Dendritic cell treated with granulocyte-macrophage colony-stimulating factor and Interleukin-4, amounts not matched to agents 40 ng/mL and 50 ng/mL, for 4 days (primary cell): Measurements from ENCODE around the gene RALBP1.

ENCODE experiments used
- H3K27ac Mint-ChIP-seq: one replicate; pipeline ENCODE4 v1.8.0; 2022; ENCODE audit warnings: mild to moderate bottlenecking, mixed read lengths
- H3K27me3 Mint-ChIP-seq: one replicate; pipeline ENCODE4 v1.8.0; 2022; ENCODE audit warnings: mild to moderate bottlenecking, mixed read lengths
- H3K36me3 Mint-ChIP-seq: one replicate; pipeline ENCODE4 v1.8.0; 2022; ENCODE audit warnings: low read depth, mixed read lengths
- H3K4me1 Mint-ChIP-seq: one replicate; pipeline ENCODE4 v1.8.0; 2022; ENCODE audit warnings: low read depth, mixed read lengths
- H3K4me3 Mint-ChIP-seq: one replicate; pipeline ENCODE4 v1.8.0; 2022; ENCODE audit warnings: mild to moderate bottlenecking, moderate library complexity, mixed read lengths
- H3K9me3 Mint-ChIP-seq: one replicate; pipeline ENCODE4 v1.8.0; 2022; ENCODE audit warnings: mixed read lengths
- intact Hi-C: fragments of 100-400 bp; cut with micrococcal nuclease; formaldehyde crosslinking; loops from one replicate; pipeline ENCODE4 v1.15.0; 2022

RALBP1 gene

GRCh38 chr18:9558387-9559064 lies 83.2 kb downstream of the RALBP1 start:
- H3K27me3 Mint-ChIP-seq = no peaks in the 10 kb centered on the region
- H3K4me1 Mint-ChIP-seq = peaks cover 52% of the 10 kb centered on the region
- peak overlapping the region; percentile 15 for H3K4me3 Mint-ChIP-seq
- intact Hi-C loops = no loop called here
- H3K36me3 Mint-ChIP-seq = peaks cover 86% of the 10 kb centered on the region
- H3K9me3 Mint-ChIP-seq = no peaks in the 10 kb centered on the region
- peak overlapping the region; percentile 85 for H3K27ac Mint-ChIP-seq

DNA sequence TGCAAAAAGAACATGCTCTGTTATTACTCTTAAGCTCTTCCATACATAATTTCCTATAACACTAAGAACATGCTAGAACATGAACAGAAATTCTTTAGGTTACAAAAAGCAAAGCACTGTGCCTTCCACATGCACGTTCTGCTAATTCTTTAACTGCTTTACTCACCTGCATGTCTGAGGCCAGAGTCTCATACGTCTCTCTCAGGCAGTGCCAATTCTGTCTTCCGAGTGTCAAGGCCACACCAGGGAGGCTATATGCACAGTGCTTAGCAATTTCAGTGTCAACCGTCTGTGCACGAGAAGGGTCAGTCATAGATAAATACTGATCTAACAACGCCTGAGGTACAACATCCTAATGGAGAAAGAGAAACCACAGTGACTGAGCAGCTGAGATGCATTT lies 83.9 kb downstream of the RALBP1 start:
- no peaks in the 10 kb centered on the region for H3K27me3 Mint-ChIP-seq
- H3K36me3 Mint-ChIP-seq = peaks cover 78% of the 10 kb centered on the region
- H3K27ac Mint-ChIP-seq = no peak overlapping the region
- no peak overlapping the region for H3K4me3 Mint-ChIP-seq
- peaks cover 58% of the 10 kb centered on the region for H3K4me1 Mint-ChIP-seq
- no peaks in the 10 kb centered on the region for H3K9me3 Mint-ChIP-seq
- intact Hi-C loops = no loop called here

DNA sequence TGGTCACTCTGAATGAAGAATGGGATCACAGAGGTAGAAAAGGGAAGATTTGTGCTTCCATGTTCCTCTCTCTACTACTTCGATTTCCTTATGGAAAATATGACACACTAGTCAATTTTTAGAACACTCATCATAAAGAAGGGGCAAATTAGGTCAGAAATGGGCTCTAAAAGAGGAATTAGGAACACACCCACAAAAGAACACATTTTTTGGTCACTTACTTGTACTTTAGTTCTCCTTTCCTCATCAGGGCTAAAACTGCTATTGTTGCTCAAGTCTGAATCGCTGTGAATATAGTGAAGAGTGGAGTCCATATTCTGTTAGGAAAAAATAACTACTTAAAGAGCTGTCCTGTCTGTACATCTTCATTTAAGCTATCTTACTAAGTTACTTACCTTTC lies 86.4 kb downstream of the RALBP1 start:
- H3K27me3 Mint-ChIP-seq = no peaks in the 10 kb centered on the region
- H3K4me1 Mint-ChIP-seq = peaks cover 70% of the 10 kb centered on the region
- peak overlapping the region; percentile 71 for H3K27ac Mint-ChIP-seq
- no peak overlapping the region for H3K4me3 Mint-ChIP-seq
- intact Hi-C loops = no loop called here
- H3K9me3 Mint-ChIP-seq = no peaks in the 10 kb centered on the region
- H3K36me3 Mint-ChIP-seq = peaks cover 72% of the 10 kb centered on the region

DNA sequence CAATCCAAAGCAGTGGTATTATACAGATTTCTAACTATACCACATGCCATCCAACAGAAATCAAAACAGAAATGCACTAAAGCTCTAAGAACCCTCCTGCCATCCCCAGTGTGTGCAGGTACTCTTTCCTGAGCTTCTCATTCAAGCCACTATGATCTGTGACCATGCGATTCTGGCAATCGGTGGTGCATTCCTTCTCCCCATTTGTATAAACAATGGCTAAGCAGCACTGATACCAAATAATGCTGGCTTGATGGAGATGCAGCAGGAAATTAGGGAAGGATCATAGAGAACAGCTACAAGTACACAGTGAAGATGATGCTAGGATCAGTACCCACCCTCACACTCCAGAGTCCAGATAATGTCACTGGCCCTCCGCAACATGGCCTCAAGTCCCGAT lies 87.3 kb downstream of the RALBP1 start:
- Mint-ChIP-seq H3K4me1 (peaks cover 68% of the 10 kb centered on the region), H3K4me3 (peak overlapping the region; percentile 30), H3K27me3 (no peaks in the 10 kb centered on the region), H3K9me3 (no peaks in the 10 kb centered on the region), H3K27ac (peak overlapping the region; percentile 71), H3K36me3 (peaks cover 72% of the 10 kb centered on the region)
- intact Hi-C loops = no loop called here

- Mint-ChIP-seq H3K4me1 (peaks cover 60% of the 10 kb centered on the region), H3K36me3 (peaks cover 69% of the 10 kb centered on the region), H3K4me3 (no peak overlapping the region), H3K9me3 (no peaks in the 10 kb centered on the region), H3K27me3 (no peaks in the 10 kb centered on the region), H3K27ac (peak overlapping the region; percentile 71)
- intact Hi-C loops = no loop called here
Observed at GRCh38 chr18:9563331-9563730, 88.0 kb downstream of the RALBP1 start.

- H3K27me3 Mint-ChIP-seq = no peaks in the 10 kb centered on the region
- H3K36me3 Mint-ChIP-seq = peaks cover 62% of the 10 kb centered on the region
- intact Hi-C loops = no loop called here
- H3K4me1 Mint-ChIP-seq = peaks cover 46% of the 10 kb centered on the region
- no peak overlapping the region for H3K4me3 Mint-ChIP-seq
- H3K27ac Mint-ChIP-seq = peak overlapping the region; percentile 19
- H3K9me3 Mint-ChIP-seq = no peaks in the 10 kb centered on the region
Observed at GRCh38 chr18:9565407-9565806, 90.1 kb downstream of the RALBP1 start.

DNA sequence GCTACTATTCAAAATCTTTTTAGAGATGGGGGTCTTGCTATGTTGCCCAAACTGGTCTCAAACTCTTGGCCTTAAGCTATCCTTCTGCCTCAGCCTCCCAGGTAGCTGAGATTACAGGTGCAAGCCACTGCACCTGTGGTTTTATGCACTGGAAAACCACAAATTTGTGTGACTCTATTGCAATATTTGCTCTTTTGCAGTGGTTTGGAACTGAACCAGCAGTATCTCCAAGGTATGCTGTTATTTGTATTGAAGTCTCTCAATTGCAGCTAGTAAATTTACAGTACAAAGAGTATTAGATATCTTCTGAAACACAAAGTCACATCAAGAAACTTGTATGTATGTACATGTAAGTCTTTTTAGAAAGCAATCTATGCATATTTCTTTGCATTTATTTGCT lies 92.9 kb downstream of the RALBP1 start:
- H3K27ac Mint-ChIP-seq = no peak overlapping the region
- H3K4me1 Mint-ChIP-seq = peaks cover 21% of the 10 kb centered on the region
- no peaks in the 10 kb centered on the region for H3K27me3 Mint-ChIP-seq
- intact Hi-C loops = no loop called here
- H3K36me3 Mint-ChIP-seq = peaks cover 59% of the 10 kb centered on the region
- H3K9me3 Mint-ChIP-seq = no peaks in the 10 kb centered on the region
- H3K4me3 Mint-ChIP-seq = no peak overlapping the region

GRCh38 chr18:9569178-9569577 lies 93.9 kb downstream of the RALBP1 start:
- intact Hi-C loops = no loop called here
- Mint-ChIP-seq H3K4me1 (peaks cover 11% of the 10 kb centered on the region), H3K36me3 (peaks cover 59% of the 10 kb centered on the region)

DNA sequence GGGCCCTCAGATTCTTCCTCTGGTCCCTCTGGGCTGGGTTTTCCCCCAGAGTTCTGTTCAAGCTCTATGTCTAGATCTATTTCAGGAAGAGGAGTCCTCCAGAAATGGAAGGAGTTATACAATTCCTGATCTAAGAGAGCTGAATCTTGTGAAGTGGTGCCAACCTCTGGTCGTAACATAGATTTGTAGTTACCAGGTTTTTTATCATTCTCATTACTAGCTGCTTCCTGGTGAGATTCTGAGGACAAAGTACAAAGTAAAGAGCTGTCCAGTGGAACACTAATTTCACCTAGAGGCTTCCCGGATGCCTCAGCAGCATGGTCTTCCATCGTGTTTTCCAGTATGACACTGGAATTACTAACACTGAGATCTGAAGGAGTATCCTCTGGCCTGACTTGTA lies 94.9 kb downstream of the RALBP1 start:
- H3K27ac Mint-ChIP-seq = peak overlapping the region; percentile 45
- peaks cover 4% of the 10 kb centered on the region for H3K4me1 Mint-ChIP-seq
- peaks cover 58% of the 10 kb centered on the region for H3K36me3 Mint-ChIP-seq
- H3K27me3 Mint-ChIP-seq = no peaks in the 10 kb centered on the region
- H3K9me3 Mint-ChIP-seq = no peaks in the 10 kb centered on the region
- no peak overlapping the region for H3K4me3 Mint-ChIP-seq
- intact Hi-C loops = no loop called here

More at GRCh38 chr18:9569178-9569577, 93.9 kb downstream of the RALBP1 start:
- Mint-ChIP-seq H3K27me3 (no peaks in the 10 kb centered on the region), H3K4me3 (no peak overlapping the region), H3K27ac (no peak overlapping the region), H3K9me3 (no peaks in the 10 kb centered on the region)

GRCh38 chr18:9571546-9571945 lies 96.2 kb downstream of the RALBP1 start:
- Mint-ChIP-seq H3K27me3 (no peaks in the 10 kb centered on the region), H3K36me3 (peaks cover 56% of the 10 kb centered on the region), H3K27ac (no peak overlapping the region), H3K4me3 (no peak overlapping the region), H3K4me1 (peaks cover 4% of the 10 kb centered on the region), H3K9me3 (no peaks in the 10 kb centered on the region)
- intact Hi-C loops = no loop called here

DNA sequence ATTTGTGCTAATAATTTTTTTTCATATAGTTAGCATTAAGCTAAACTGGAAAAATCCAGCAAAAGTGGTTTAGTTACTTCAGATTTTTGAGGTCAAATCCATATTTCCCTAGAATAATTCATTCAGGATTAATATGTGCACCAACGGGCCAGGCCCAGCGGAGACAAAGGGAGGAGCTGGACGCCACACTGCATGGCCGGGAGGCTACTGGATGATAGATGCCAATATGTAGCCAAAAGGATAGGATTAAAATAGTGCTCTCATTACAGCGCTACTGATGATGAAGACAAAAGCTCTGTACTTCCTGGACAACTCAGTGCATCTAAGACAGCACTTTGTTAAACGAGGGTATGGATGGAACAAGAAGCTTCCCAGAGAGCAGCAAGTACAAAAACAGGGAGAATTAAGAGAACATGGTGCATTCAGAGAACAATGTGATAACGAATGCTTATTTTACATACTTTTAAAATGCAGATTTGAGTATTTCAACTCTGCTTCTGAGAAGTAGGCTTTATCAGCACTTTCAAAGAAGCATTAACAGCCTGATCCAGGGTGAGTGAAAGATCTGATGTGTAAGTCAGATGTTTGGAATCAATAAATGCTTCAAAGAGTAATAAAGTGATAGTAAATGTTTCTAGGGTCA lies 99.3 kb downstream of the RALBP1 start:
- H3K9me3 Mint-ChIP-seq = no peaks in the 10 kb centered on the region
- intact Hi-C loops = no loop called here

DNA sequence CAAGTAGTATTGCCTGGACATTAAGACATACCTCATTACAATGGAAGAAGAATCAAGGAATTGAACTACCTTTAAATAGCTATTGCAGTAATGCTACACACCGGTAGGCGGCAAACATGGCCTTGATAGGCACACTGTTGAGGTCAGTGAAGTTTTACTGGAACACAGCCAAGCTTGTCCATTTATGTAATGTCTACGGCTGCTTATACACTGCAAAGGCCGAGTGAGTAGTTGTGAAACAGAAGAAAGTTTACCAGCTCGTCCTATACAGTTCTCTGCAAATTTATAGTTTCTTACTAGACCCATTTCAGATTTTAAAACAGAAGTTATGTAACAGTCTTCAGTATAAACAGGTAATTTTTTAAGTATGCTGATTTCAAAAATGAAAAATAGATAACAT lies 100.2 kb downstream of the RALBP1 start:
- Mint-ChIP-seq H3K4me1 (peaks cover 4% of the 10 kb centered on the region), H3K9me3 (no peaks in the 10 kb centered on the region), H3K27me3 (no peaks in the 10 kb centered on the region), H3K36me3 (peaks cover 52% of the 10 kb centered on the region), H3K4me3 (no peak overlapping the region), H3K27ac (no peak overlapping the region)
- intact Hi-C loops = no loop called here

More for the DNA sequence above, 99.3 kb downstream of the RALBP1 start:
- H3K4me3 Mint-ChIP-seq = no peak overlapping the region
- H3K27me3 Mint-ChIP-seq = no peaks in the 10 kb centered on the region
- peaks cover 54% of the 10 kb centered on the region for H3K36me3 Mint-ChIP-seq
- peaks cover 4% of the 10 kb centered on the region for H3K4me1 Mint-ChIP-seq
- H3K27ac Mint-ChIP-seq = no peak overlapping the region

DNA sequence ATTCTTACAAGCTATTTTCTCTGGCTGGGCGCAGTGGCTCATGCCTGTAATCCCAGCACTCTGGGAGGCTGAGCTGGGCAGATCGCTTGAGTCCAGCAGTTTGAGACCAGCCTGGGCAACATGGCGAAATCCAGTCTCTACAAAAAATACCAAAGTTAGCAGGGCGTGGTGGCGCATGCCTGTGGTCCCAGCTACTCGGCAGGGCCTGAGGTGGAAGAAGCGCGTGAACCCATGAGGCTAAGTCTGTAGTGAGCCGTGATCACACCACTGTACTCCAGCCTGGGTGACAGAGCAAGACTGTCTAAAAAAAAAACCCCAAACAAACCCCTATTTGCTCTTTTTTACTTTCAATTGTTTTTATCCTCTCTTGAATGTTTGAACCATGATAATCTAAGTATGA lies 102.0 kb downstream of the RALBP1 start:
- peaks cover 57% of the 10 kb centered on the region for H3K36me3 Mint-ChIP-seq
- intact Hi-C loops = no loop called here
- peaks cover 4% of the 10 kb centered on the region for H3K4me1 Mint-ChIP-seq
- peaks cover 5% of the 10 kb centered on the region for H3K9me3 Mint-ChIP-seq
- no peaks in the 10 kb centered on the region for H3K27me3 Mint-ChIP-seq
- H3K27ac Mint-ChIP-seq = no peak overlapping the region
- H3K4me3 Mint-ChIP-seq = no peak overlapping the region

- peaks cover 4% of the 10 kb centered on the region for H3K4me1 Mint-ChIP-seq
- intact Hi-C loops = no loop called here
- H3K27ac Mint-ChIP-seq = no peak overlapping the region
- H3K36me3 Mint-ChIP-seq = peaks cover 64% of the 10 kb centered on the region
- H3K27me3 Mint-ChIP-seq = no peaks in the 10 kb centered on the region
- H3K9me3 Mint-ChIP-seq = peaks cover 8% of the 10 kb centered on the region
- no peak overlapping the region for H3K4me3 Mint-ChIP-seq
Observed at GRCh38 chr18:9578306-9578705, 103.0 kb downstream of the RALBP1 start.

DNA sequence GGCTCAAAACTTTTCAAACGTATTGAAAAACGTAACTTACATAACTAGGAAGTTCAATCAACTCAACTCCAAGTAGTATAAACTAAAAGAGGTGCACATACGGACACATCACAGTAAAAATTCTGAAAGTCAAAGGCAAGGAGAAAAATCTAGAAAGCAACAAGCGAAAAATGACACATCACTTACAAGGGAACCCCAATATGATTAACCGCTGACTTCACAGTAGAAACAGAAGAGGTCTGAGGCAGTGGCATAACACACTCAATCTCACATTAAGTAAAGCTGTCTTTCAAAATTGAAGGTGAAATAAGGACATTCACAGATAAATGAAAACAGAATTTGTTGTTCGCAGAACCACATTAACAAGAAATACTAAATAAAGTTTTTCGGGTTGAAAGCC lies 106.4 kb downstream of the RALBP1 start:
- Mint-ChIP-seq H3K9me3 (peaks cover 8% of the 10 kb centered on the region), H3K27ac (no peak overlapping the region), H3K4me1 (no peaks in the 10 kb centered on the region), H3K36me3 (peaks cover 79% of the 10 kb centered on the region), H3K4me3 (no peak overlapping the region), H3K27me3 (no peaks in the 10 kb centered on the region)
- intact Hi-C loops = no loop called here
